Epithelial cell of esophagus (primary cell): ENCODE measurements around the gene KLHL42.

Source experiments
- DNase-seq: peaks from one replicate; pipeline ENCODE4 v3.0.0; 2010; ENCODE audit warnings: low read depth
- H3K4me3 ChIP-seq: 2 replicates; pipeline ENCODE4 v1.5.1; 2011; ENCODE audit warnings: mild to moderate bottlenecking, low read length, control low read depth
- TF ChIP-seq, protein P1 (sequence below): IDR thresholded peaks from 2 replicates; pipeline ENCODE4 v1.5.1; 2011; ENCODE audit warnings: low read depth, mild to moderate bottlenecking, low read length, control low read depth, inconsistent platforms; ENCODE audit not compliant: insufficient read depth; ENCODE audit errors: missing control alignments

The KLHL42 gene

DNA sequence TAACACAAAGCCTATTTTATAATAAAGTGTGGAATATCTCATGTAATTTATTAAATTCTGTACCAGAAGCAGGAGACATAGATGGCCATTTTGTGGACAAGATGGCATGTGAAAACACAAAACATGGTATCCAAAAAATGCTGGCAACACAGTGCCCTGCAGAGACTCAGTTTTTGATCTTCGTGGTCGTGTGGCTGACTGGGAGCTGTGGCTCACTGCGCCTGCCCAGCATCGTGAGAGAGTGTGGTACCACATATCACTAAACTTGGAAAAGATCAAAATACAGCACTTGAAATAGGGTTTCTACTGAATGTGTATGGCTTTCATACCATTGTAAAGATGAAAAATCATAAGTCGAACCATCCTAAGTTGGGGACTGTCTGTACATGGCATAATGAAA lies 43.0 kb downstream of the KLHL42 start:
- H3K4me3 ChIP-seq: no peak overlapping the region
- TF ChIP-seq, protein P1, sequence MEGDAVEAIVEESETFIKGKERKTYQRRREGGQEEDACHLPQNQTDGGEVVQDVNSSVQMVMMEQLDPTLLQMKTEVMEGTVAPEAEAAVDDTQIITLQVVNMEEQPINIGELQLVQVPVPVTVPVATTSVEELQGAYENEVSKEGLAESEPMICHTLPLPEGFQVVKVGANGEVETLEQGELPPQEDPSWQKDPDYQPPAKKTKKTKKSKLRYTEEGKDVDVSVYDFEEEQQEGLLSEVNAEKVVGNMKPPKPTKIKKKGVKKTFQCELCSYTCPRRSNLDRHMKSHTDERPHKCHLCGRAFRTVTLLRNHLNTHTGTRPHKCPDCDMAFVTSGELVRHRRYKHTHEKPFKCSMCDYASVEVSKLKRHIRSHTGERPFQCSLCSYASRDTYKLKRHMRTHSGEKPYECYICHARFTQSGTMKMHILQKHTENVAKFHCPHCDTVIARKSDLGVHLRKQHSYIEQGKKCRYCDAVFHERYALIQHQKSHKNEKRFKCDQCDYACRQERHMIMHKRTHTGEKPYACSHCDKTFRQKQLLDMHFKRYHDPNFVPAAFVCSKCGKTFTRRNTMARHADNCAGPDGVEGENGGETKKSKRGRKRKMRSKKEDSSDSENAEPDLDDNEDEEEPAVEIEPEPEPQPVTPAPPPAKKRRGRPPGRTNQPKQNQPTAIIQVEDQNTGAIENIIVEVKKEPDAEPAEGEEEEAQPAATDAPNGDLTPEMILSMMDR: no peak
- DNase-seq: no peak

DNA sequence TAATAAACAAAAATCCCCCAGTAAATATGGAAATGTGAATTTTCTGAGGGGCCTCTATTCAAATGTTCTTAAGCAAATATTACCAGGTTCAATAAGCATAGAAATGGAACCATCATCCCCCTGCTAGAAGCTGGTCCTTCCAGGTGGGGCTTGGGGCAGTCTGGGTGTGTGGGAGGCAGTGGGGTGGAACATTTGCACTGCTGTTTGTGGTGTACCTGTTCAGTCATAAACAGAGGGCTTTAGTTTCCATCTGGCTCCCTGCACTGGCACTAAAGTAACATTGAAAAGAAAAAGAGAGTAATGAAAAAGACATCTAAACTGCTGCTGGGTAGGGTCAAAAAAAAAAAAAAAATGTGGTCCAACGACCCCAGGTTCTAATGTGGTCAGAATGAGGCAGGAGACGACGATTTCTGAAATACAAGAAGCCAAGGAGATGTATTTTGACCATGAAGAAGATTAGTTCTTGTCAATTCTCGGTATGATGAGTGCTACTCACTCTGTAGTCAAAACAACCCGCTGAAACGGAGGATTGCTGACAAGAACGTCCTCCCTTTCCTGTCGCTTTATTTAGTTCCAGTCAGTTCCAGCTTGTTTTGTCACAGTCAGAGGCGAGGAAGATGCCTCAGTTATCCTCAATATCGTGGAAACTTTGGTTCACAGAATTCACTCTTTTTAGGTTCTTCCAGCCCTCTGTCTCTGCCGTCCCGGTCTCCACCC lies 44.3 kb downstream of the KLHL42 start:
- TF ChIP-seq, protein P1: no peak
- DNase-seq: no peak
- no peak overlapping the region for H3K4me3 ChIP-seq

DNA sequence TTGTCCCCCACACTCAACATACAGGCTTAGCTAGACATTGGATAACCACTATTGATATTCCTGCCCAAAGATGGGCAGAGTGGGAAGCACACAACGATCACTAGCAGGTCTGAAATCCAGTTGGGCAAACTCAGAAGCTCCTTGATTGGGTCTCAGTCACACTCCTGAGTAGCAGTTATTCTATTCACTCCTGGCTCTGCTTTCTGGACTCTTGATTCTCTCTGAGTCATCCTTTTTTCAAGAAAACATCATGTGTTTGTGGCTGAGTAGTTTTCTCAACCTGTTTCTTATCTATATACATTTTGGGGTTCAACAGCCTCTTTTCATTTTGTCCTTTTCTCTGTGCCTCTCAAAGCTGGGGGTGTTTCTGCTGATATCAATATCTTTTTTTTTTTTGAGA lies 46.0 kb downstream of the KLHL42 start:
- DNase-seq: peak; percentile 48
- no peak overlapping the region for H3K4me3 ChIP-seq
- TF ChIP-seq, protein P1: no peak

DNA sequence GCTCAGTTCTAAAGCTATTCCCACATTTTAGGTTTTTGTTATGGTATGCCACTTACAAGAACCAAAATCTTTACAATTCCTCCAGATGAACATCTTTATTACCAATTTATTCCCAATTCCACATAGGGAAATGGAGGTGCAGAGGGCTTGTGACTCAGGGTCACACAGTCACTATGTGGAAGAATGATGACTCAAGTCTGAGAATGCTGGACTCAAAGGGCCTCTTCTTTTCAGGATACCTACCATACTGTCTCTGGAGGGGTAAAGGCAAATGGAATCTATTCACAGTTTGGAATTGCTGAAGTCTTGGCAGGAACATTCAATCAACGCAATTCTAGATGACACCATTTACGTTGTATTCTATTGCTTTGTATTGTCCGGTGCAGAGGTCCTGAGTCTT lies 48.2 kb downstream of the KLHL42 start:
- TF ChIP-seq, protein P1: no peak
- peak; percentile 51 for DNase-seq
- no peak overlapping the region for H3K4me3 ChIP-seq

DNA sequence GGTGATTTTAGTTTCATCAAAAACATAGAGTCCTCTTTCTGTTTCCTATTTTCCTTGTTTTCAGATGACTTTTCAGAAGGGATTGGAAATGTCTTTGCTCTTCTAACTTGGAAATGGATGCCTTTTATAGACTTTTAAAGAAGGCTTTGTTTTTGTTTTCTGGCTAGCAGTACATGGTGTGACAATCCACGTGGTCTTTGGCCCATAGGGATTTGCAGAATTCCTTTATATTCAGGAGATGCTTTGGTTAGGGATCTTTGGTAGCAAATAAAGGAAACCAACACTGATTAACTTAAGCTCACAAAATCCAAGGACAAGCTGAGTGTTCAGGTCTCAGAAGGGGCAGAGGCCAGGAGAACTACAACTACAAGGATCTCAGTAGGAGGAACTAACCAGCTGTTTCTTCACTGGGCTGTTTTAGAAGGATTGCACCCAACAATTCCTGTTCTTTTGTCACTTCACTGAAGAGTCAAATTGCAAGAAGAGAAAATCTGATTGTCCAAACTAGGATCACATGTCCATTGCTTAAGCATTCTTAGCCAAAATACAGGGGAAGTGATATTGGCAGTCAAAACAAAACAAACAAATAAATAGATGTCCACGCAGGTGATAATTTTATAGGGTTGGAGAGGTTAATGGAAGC lies 58.6 kb downstream of the KLHL42 start:
- TF ChIP-seq, protein P1: no peak
- DNase-seq: no peak
- no peak overlapping the region for H3K4me3 ChIP-seq

DNA sequence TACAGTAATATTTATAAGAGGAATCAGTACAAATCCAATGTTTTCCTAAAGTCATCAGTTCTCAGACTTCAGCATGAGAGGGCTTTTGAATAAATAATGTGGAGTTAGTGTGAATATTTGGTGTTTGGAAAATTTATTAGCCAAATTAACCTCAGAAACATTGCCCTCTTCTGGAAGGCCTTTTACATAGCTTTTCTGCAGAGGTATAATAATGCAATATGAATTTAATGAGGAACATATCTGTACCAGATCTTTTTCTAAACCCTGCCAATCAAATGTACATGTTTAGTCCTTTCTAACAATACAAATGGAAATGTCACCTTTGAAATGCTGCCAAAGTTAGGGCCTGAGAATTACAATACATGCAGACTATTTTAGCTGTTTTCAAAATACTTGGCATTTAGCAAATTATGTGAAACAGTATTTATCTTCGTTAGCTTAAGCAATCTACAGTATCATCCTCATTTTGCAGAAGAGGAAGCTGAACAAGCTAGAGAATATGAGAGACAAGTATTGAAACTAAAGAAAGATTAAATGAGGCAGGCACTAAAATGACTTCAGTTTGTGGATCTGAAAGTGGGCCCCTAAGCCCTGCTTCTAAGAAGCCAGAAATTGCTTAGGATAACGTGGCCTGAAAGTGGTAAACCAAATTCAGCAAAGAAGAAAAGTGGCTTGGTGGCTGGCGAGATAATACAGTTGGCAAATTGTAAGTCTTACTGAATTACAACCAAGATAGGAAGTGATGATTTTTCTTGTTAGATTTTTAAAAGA lies 60.4 kb downstream of the KLHL42 start:
- TF ChIP-seq, protein P1: peak; percentile 49
- H3K4me3 ChIP-seq: no peak overlapping the region
- DNase-seq: peak; percentile 15
